ENCODE results near the gene IRS1. TPM values are rescaled to one million over a fixed set of nuclear protein-coding genes. Genes with fewer than 3 reads are reported as not detected.
A peak's percentile ranks its signal among the peaks of the same experiment; 100 is the strongest.

Gene IRS1
- total RNA-seq, 1 donor from 2014 or later = 25.3 TPM

- DNase-seq (ENCODE audit: low spot score) (no peak), ATAC-seq (peak; percentile 0)
Measured at GRCh38 chr2:226791056-226791486, 8.5 kb downstream of the IRS1 start.

- no peak for ATAC-seq
- no peak for DNase-seq (ENCODE audit: low spot score)
Measured at GRCh38 chr2:226790431-226790830, 9.2 kb downstream of the IRS1 start.

DNA sequence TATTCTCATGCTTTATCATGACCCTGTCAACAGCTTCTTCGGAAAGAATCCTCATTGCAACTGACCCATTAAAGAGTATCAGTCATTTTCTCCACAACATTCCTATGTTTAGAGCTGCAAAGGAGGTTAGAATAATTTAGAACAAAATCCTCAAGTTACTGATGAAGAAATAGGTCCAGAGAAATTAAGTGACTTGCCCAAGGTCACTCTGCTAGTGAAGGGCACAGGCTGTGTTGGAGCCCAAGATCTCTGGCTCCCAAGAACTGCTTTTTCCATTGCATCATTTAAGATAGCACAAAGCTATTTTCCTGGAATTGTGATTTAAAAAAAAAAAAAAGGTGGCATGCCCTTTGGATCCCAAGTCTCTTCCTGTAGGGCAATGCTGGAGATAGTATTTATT lies 9.6 kb downstream of the IRS1 start:
- no peak for ATAC-seq
- no peak for DNase-seq (ENCODE audit: low spot score)

DNA sequence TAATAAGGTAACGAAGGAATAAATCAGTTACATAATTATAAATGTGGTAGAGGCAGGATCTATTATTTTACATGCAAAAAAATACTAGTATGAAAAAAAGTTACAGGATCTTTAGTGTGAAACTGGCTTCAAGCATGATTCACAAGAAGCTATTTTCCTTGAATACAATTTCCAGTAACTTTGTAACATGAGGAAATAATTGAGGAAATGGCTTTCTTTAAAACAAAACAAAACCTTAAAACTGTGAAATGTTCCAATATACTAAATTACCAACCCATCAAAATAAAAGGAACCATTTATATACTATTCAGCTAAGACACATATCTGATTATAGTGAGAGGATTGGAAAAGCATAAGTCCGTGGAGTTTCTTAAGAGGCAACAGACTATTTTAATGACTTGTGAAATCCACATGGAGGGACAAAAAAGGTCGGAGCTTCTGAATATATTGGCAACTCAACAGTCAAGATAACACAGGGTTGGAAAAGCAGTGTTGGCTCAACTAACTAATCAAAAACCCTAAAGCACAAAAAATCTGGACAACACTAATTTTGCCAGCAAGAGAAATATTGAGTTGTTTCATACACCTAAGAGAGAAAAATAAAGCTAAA lies 10.6 kb downstream of the IRS1 start:
- DNase-seq (ENCODE audit: low spot score) = no peak
- ATAC-seq = no peak

GRCh38 chr2:226788064-226788463 lies 11.6 kb downstream of the IRS1 start:
- ATAC-seq (no peak), DNase-seq (ENCODE audit: low spot score) (no peak)

GRCh38 chr2:226783885-226784284 lies 15.7 kb downstream of the IRS1 start:
- peak; percentile 29 for ATAC-seq
- DNase-seq (ENCODE audit: low spot score) = no peak

GRCh38 chr2:226782092-226782713 lies 17.4 kb downstream of the IRS1 start:
- peak; percentile 31 for ATAC-seq

DNA sequence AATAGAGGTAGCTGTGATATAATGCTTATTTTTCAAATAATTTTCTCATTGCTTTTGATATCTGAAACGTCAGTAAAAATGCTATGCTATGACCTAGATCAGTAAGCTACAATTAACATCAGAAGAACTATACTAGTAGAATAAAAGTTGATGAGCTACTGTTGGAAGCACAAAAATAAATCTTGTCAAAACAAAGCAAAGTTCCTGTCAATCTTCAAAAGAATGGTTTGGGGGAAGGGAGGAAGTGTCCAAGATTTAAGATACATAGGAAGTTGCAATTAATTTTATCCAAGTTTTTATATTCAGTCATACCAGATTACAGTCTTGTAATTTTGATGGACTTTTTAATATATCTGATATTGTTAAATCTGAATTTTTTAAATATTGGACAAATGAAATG lies 19.2 kb downstream of the IRS1 start:
- ATAC-seq (no peak), DNase-seq (ENCODE audit: low spot score) (no peak)

More at GRCh38 chr2:226782092-226782713, 17.4 kb downstream of the IRS1 start:
- no peak for DNase-seq (ENCODE audit: low spot score)

- no peak for DNase-seq (ENCODE audit: low spot score)
- no peak for ATAC-seq
Measured at GRCh38 chr2:226777611-226778010, 22.0 kb downstream of the IRS1 start.

DNA sequence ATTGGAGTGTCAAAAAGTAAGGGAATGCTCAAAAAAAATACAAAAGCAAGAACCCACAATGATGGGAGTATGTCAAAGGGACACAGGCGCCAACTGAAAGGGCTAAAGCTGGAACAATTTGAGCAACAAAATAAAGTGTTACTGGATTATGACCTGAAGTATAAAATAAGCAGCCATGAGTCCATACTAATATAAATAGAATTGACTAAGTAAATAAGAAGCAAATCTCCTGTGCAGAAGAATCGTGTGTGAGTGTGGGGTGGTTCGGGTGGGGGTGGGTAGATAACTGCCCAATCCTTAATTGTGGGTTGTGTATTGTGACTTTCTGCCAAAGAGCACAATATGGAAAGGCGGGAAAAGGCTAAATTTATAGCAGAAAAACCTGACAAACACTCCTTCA lies 23.5 kb downstream of the IRS1 start:
- no peak for ATAC-seq
- DNase-seq (ENCODE audit: low spot score) = no peak

DNA sequence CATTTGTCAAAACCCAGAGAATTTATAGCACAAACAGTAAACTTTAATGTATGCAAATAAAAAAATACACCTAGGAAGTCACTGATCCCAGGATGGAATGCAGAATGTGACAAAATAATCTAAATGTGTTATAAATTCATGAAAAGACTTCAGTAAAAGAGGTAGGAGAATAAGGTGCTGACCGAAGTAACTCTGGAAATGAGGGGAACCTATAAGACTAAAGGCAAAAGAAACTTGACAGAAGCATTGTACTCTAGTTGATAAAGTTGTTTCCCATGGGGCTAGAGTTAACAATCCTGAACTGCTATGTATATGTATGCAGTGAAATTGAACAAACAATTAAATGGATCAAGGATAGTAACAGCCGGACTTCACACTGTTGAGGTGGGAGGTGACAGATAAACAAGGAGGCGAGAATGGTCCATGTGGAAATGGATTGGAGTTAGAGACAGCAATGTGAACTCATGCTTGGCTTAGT lies 24.5 kb downstream of the IRS1 start:
- ATAC-seq = no peak
- no peak for DNase-seq (ENCODE audit: low spot score)

DNA sequence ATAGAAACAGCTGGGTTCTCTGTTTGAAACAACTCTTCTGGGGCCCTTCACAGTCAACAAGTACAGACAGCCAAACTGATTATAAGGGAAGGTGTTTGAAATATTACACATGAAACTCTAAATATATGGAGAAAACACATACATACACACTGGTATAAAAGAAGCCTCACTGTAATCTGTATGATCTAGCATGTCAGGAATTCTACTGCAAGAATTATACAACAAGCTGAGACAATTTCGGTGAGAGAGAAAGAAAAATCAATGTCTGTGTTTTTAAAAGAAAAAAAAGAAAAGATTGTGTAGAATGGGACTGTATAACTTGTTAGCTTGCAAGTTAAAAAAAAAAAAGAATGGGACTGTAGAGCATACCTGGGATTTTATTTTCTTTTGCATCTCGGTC lies 26.3 kb downstream of the IRS1 start:
- ATAC-seq = no peak
- no peak for DNase-seq (ENCODE audit: low spot score)

DNA sequence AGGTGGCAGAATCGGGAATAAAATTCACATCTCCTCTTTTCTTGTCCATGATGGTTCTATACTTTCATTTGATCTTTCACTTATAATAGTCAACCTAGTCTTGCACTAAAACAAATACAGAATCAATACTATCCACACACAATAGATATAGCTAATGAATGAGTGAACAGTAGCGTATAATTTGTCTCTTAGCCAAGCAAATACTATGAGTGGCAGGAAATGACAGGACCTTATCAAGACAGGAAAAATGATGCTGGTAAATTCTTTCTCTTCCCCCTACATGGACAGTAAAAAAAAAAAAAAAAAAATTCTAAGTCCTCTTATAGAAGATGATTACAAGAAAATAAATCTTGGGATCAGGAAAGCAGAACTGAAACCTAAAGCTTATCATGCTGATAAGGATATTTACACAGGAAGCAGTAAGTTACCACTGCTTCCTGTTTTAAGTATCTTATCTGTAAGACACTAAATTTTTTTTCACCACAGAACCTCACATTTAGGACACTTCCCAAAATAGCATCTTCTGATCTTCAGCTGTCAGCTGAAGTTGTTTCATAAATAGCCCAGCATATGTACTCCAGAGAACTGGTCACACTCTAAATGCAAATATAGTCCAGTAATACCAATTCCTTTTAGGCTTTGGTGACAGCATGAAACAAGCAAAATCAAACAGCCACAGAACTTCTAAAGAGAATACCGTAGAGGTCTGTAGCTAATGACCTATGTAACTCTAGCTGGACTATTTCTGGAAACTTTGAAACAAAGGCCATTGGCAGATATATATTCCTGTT lies 27.0 kb downstream of the IRS1 start:
- ATAC-seq (peak; percentile 54), DNase-seq (ENCODE audit: low spot score) (no peak)

GRCh38 chr2:226771067-226771466 lies 28.6 kb downstream of the IRS1 start:
- ATAC-seq = no peak

DNA sequence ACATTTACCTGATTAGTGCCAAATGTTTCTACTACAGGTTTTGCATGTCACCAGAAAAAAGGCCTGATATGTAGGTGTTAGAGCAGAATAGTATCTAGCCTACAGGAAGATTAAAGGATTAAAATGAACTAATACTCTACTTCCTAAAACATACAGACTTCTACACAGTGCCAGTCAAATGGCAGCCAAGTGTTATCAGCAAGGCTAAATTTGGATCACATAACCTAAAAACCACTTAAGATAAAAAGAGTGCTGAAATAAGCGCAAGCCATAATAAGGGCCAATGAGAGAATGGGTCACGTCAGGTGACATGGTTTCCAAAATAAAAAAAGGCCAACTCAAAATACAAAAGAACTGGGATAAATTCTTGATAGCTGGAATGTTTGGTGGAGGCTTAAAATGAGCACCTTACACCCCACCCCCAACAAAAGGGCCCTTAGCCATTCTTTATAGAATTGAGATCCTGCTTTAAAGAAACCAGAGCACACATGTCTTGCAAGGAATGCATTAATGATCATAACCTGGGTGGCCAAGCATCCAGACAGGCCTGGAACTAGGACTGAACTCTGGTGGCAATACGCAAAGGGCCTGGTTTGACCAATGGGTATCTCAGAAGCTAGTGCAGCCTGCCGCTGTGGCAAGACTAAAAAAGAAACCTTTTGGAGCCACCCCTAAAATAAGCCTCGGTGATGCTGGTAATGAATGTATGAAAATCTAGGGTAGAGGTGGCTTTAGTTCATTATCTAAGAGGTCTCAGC lies 32.4 kb downstream of the IRS1 start:
- ATAC-seq (peak; percentile 46), DNase-seq (ENCODE audit: low spot score) (no peak)

More at GRCh38 chr2:226771067-226771466, 28.6 kb downstream of the IRS1 start:
- no peak for DNase-seq (ENCODE audit: low spot score)

- ATAC-seq = no peak
- no peak for DNase-seq (ENCODE audit: low spot score)
Measured at GRCh38 chr2:226766352-226767055, 33.1 kb downstream of the IRS1 start.

DNA sequence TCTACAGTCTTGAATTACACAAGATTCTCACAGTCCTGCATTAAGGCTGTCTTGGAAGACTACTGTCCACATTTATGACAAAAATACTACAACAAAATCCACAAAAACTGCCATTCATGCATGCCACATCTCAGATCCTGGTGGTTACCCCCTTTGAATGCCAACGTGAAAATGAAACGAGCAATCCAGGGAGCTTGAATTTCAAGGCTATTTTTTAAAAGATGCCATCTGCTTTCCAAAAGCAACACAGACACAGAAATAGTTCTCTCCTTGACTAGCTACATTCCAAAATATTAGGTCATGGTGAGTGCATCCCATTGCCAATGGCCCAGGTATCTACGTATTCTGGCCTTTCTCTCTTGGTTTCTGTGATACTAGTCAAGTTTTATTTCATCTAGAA lies 36.3 kb downstream of the IRS1 start:
- no peak for ATAC-seq

DNA sequence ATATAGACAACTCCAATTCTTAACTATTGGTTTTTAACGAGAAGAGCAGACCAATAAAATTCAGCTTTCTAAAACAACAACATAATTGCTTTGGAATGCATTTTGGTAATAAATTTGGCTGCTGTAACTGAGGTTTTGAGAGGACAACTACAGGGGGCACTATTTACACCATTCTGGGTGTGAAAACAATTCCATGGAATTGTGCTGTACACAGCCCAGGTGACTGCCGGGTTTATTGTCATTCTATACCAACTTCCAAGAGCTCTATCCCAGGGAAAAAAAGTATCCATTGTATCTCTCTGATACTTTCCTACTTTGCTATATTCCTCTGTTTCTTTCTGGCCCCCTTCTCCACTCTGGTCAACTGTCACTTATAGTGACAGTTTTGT lies 38.4 kb downstream of the IRS1 start:
- DNase-seq (ENCODE audit: low spot score) (no peak), ATAC-seq (peak; percentile 15)

More for the DNA sequence above, 36.3 kb downstream of the IRS1 start:
- no peak for DNase-seq (ENCODE audit: low spot score)

- DNase-seq (ENCODE audit: low spot score) (peak; percentile 67), ATAC-seq (peak; percentile 82)
Measured at GRCh38 chr2:226760412-226761194, 39.0 kb downstream of the IRS1 start.

DNA sequence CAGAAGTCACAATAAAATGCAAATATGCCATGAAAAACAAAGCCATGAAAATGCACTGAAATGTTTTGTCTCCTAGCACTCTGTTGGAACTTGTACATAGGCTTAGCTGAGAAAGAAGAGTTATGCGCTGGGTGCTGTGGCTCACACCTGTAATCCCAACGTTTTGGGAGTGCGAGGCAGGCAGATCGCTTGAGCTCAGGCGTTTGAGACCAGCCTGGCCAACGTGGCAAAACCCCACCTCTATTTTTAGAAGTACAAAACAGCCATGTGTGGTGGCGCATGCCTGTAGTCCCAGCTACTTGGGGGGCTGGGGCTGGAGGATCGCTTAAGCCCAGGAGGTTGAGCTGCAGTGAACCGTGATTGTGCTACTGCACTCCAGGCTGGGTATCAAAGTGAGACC lies 39.9 kb downstream of the IRS1 start:
- ATAC-seq (no peak), DNase-seq (ENCODE audit: low spot score) (no peak)
